PFSK-1 (cell line): ENCODE results near the gene SYNDIG1.

Experiments used
- FOXP2 ChIP-seq: optimal IDR thresholded peaks from 2 replicates; pipeline ENCODE3; 2011; ENCODE audit warnings: borderline replicate concordance, control low read depth, inconsistent platforms; ENCODE audit not compliant: insufficient read depth; ENCODE audit errors: extremely low read length, extremely low read depth
- POLR2AphosphoS5 ChIP-seq: IDR thresholded peaks from 2 replicates; pipeline ENCODE4 v1.6.1; 2012; ENCODE audit warnings: low read depth, mild to moderate bottlenecking, control low read depth, low read length, moderate library complexity
- REST ChIP-seq, 2 experiments: IDR thresholded peaks; 2 replicates each; pipeline versions ENCODE4 v1.6.1 to v1.8.0; 2011 to 2012; ENCODE audit warnings: low read depth in 2 of 2, low read length in 2 of 2, control low read depth in 1 of 2, inconsistent platforms in 1 of 2, mild to moderate bottlenecking in 1 of 2, moderate library complexity in 1 of 2; ENCODE audit not compliant: insufficient read depth in 1 of 2
- SIN3A ChIP-seq: IDR thresholded peaks from 2 replicates; pipeline ENCODE4 v1.6.1; 2012; ENCODE audit warnings: mild to moderate bottlenecking, low read length, moderate library complexity, borderline replicate concordance; ENCODE audit not compliant: insufficient read depth
- TAF1 ChIP-seq: IDR thresholded peaks from 2 replicates; pipeline ENCODE4 v1.6.1; 2012; ENCODE audit warnings: low read length, control low read depth, borderline replicate concordance; ENCODE audit not compliant: insufficient read depth

SYNDIG1 gene

DNA sequence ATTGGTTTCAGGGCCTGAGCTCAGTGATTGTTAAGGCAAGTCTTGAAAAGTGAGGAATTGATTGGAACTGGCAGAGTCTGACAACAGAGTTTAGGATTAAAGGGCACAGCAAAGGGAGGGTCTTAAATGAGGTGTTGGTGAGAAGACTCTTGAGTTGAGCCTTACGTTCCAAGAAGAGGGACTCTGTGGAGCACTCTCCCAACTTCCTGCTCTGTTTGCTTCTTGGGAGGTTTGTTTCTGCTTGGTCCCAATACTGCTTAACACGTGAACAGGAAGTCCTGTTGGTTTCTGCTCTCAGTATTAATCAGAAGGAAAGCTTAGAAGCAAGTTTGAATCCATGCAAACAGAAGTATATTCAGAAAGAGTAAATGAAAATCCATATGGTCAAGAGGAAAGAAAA is 15.6 kb upstream of the SYNDIG1 start:
- TF ChIP-seq FOXP2 (no peak), POLR2AphosphoS5 (no peak), REST (IDR thresholded peaks at IDR 0.05; ENCODE audit: insufficient read depth in 1 of 2, low read depth in 2 of 2, low read length in 2 of 2) (no peak), SIN3A (no peak), TAF1 (no peak)

GRCh38 chr20:24455081-24455480 is 14.3 kb upstream of the SYNDIG1 start:
- TF ChIP-seq FOXP2 (no peak), TAF1 (no peak), SIN3A (no peak), REST (IDR thresholded peaks at IDR 0.05; ENCODE audit: insufficient read depth in 1 of 2, low read depth in 2 of 2, low read length in 2 of 2) (no peak), POLR2AphosphoS5 (no peak)

- no peak for TF ChIP-seq SIN3A
- TF ChIP-seq POLR2AphosphoS5 = no peak
- no peak for TF ChIP-seq FOXP2
- TF ChIP-seq REST (IDR thresholded peaks at IDR 0.05; ENCODE audit: insufficient read depth in 1 of 2, low read depth in 2 of 2, low read length in 2 of 2) = no peak
- TF ChIP-seq TAF1 = no peak
These were observed 13.0 kb upstream of the SYNDIG1 start for GRCh38 chr20:24456398-24456781.

DNA sequence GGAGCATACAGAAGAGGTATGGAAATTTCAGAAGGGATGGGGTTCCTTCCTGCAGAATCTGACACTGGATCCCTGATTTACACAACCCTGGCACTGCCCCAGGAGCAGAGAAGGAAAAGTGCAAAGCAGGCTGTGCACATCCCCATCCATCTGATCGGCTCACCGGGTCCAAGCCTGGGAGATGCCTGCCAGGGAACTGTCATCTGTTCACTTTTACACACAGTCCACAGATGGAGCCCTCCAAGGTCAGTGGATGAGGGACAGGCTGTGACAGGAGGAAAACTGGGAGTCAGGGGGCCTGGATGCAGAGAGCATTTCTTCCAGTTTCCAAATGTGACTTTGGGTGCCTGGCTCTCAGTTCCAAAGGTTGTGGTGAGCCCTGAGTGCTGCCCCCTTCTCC is 11.0 kb upstream of the SYNDIG1 start:
- TF ChIP-seq REST (IDR thresholded peaks at IDR 0.05; ENCODE audit: insufficient read depth in 1 of 2, low read depth in 2 of 2, low read length in 2 of 2) = no peak
- TF ChIP-seq FOXP2 = no peak
- no peak for TF ChIP-seq POLR2AphosphoS5
- TF ChIP-seq TAF1 = no peak
- TF ChIP-seq SIN3A = no peak

DNA sequence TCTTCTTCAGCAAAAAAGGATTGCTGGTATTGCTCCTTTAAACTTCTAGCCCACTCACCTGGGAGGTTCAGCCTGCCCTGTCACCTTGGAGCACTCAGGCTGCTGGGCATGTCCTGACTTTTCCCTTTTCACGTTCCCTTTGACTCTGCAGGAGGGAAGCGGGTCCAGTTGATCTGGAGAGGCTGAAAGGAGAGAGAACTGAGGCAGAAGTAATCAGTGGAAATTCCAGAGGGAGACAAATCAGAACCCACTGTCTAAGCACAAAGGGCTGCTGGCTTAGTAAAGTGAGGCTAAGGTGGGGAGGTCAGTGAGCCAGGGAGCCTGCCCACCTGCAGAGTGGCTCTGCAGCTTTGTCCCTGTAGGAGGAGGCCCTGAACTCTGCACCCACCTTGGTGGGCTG is 9.7 kb upstream of the SYNDIG1 start:
- TF ChIP-seq SIN3A (no peak), FOXP2 (no peak), TAF1 (no peak), REST (IDR thresholded peaks at IDR 0.05; ENCODE audit: insufficient read depth in 1 of 2, low read depth in 2 of 2, low read length in 2 of 2) (no peak), POLR2AphosphoS5 (no peak)
